Gastrocnemius medialis (tissue), 4 donors: Measurements from ENCODE around the gene TCF12. TPM values are rescaled to one million over a fixed set of nuclear protein-coding genes. Genes with fewer than 3 reads are reported as not detected.

ENCODE experiments used
- ATAC-seq, 2 donors: fragments of 150-250 bp; one replicate each; pipeline ENCODE4 v1.9.1; 2016
- DNase-seq, 2 donors: peaks; one replicate each; pipeline ENCODE4 v3.0.0-alpha.2; 2019
- H3K27ac ChIP-seq, 4 donors: fragments of 200-600 bp; sonication (generic); 1 replicate in 1 of 4; 2 replicates in 3 of 4; pipeline ENCODE4 v1.5.1; 2016 to 2018; ENCODE audit warnings: mild to moderate bottlenecking in 2 of 4, moderate library complexity in 1 of 4
- H3K27me3 ChIP-seq, 3 donors: fragments of 200-600 bp; sonication (generic) in 2 of 3; 1 replicate in 1 of 3; 2 replicates in 2 of 3; pipeline versions ENCODE4 v1.5.1 to v1.6.0; 2016 to 2019; ENCODE audit warnings: mild to moderate bottlenecking in 1 of 3, moderate library complexity in 1 of 3
- H3K36me3 ChIP-seq, 2 donors: fragments of 200-600 bp; sonication (generic) in 1 of 2; one replicate each; pipeline ENCODE4 v1.5.1; 2017 to 2018
- H3K4me1 ChIP-seq, 2 donors: fragments of 200-600 bp; sonication (generic) in 1 of 2; one replicate each; pipeline ENCODE4 v1.5.1; 2016 to 2017; ENCODE audit warnings: mild to moderate bottlenecking in 2 of 2
- H3K4me3 ChIP-seq, 4 donors: fragments of 200-600 bp; sonication (generic) in 3 of 4; 1 replicate in 1 of 4; 2 replicates in 3 of 4; pipeline ENCODE4 v1.5.1; 2016 to 2019; ENCODE audit warnings: mild to moderate bottlenecking in 2 of 4
- H3K9me3 ChIP-seq, 3 donors: fragments of 200-600 bp; sonication (generic) in 2 of 3; 1 replicate in 1 of 3; 2 replicates in 2 of 3; pipeline ENCODE4 v1.5.1; 2016 to 2019
- POLR2A ChIP-seq, 2 donors: fragments of 450-650 bp; IDR thresholded peaks; one replicate each; pipeline ENCODE4 v1.6.1; 2017; ENCODE audit warnings: antibody characterized with exemption in 2 of 2, mild to moderate bottlenecking in 2 of 2, moderate library complexity in 2 of 2
- in situ Hi-C, 4 donors: fragments of 200-750 bp; cut with MboI; loops; one replicate each; pipeline versions ENCODE4 v1.15.0 to v1.8.0; 2017; ENCODE audit warnings: low sequenced_read_pairs in 4 of 4
- intact Hi-C: fragments of 100-400 bp; cut with DNase I; formaldehyde crosslinking; loops from one replicate; pipeline ENCODE4 v1.15.1; 2023; ENCODE audit warnings: low total_unique reads
- total RNA-seq, 4 donors: library from RNA; depleted of rRNA; stranded (reverse); fragments of >200 nt; gene quantifications; one replicate each; pipeline versions ENCODE4 v1.1.0 to v1.2.3, GENCODE V29; 2016
- TF ChIP-seq, protein P1 (sequence below), 5 experiments: fragments of 450-650 bp in 3 of 5; fragments of 200-600 bp in 2 of 5; sonication (generic) in 2 of 5; IDR thresholded peaks in 4 of 5; conservative IDR thresholded peaks in 1 of 5; 1 replicate in 4 of 5; 2 replicates in 1 of 5; pipeline ENCODE4 v1.5.1; 2016 to 2019; ENCODE audit warnings: antibody characterized with exemption in 5 of 5, mild to moderate bottlenecking in 3 of 5, moderate library complexity in 3 of 5

TCF12 gene
- total RNA-seq, 4 donors from 2014 or later: 34.9 to 63.0 (median 51.4) TPM

DNA sequence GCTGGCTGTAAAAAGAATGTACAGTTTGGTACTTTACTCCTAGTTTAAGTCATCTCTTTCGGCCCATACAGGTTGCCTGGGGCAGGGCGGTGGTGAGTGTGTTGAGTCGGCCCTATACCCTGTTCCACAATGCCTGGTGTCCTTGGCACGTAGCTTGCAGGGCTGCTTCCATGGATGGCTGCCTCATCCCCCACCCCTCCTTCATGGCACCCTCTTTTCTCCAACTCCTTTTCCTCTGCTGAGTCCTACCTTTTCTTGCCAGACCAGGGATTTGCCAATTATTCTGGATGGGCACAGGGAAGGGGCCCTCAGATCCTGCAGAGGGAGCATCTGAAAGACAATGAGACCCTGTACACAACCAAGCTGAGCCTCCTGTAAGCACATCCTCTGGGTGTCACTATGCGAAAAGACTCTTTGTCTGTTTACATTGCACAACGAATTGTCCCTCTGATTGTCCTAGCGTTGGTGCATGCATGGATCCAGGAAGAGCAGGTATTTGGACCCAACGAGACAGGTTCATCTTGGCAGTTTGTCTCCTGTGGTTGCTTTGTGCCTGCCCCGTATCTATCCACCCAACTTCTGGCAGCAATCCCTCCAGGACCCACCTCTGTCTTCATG, 384.3 kb downstream of the TCF12 start:
- TF ChIP-seq, protein P1, sequence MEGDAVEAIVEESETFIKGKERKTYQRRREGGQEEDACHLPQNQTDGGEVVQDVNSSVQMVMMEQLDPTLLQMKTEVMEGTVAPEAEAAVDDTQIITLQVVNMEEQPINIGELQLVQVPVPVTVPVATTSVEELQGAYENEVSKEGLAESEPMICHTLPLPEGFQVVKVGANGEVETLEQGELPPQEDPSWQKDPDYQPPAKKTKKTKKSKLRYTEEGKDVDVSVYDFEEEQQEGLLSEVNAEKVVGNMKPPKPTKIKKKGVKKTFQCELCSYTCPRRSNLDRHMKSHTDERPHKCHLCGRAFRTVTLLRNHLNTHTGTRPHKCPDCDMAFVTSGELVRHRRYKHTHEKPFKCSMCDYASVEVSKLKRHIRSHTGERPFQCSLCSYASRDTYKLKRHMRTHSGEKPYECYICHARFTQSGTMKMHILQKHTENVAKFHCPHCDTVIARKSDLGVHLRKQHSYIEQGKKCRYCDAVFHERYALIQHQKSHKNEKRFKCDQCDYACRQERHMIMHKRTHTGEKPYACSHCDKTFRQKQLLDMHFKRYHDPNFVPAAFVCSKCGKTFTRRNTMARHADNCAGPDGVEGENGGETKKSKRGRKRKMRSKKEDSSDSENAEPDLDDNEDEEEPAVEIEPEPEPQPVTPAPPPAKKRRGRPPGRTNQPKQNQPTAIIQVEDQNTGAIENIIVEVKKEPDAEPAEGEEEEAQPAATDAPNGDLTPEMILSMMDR (IDR thresholded peaks at IDR 0.05 in 4 of 5, conservative IDR thresholded peaks at IDR 0.05 in 1 of 5): no peak
- TF ChIP-seq POLR2A (IDR thresholded peaks at IDR 0.05): no peak
- no peaks in the 10 kb centered on the region for H3K36me3 ChIP-seq
- H3K9me3 ChIP-seq: no peaks in the 10 kb centered on the region
- no peak overlapping the region for H3K4me3 ChIP-seq
- peaks cover 5 to 14% of the 10 kb centered on the region in 2 donors for H3K4me1 ChIP-seq
- ATAC-seq (no peak), DNase-seq (no peak)
- no peak overlapping the region for H3K27ac ChIP-seq
- in situ Hi-C loops (loop anchor here (10.0 to 25.0 kb wide), 5 partner anchors 158 to 815 kb away; partner anchors contain the start of gene TCF12 (in 1 of the 4)), intact Hi-C loops (loop anchor here (10.0 kb wide), 1 partner anchor 88 kb away; no protein-coding TSS in a partner anchor)
- H3K27me3 ChIP-seq: no peaks in the 10 kb centered on the region

DNA sequence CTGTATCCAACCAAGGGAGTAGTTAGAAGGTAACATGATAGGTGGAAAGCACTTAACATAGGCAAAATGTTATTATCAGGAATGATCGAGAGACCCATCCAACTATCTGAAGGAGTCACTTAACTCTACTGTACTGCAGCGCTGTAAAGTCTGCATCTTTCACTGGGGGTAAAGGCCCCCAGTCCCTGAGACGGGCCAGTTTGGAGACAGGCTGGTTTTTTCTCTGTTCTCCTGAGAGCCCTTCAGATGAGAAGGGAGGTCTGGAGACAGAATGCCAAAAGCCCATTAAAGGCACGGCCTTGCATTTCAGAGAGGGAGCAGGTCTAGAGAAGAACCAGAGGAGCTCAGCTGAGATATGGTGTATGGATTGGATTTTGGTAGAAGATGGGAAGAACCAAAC, 386.6 kb downstream of the TCF12 start:
- intact Hi-C loops: loop anchor here (5.0 to 10.0 kb wide), 2 partner anchors 90 to 483 kb away; no protein-coding TSS in a partner anchor
- TF ChIP-seq POLR2A (IDR thresholded peaks at IDR 0.05): no peak
- Histone ChIP-seq H3K9me3 (no peaks in the 10 kb centered on the region), H3K27ac (no peak overlapping the region), H3K27me3 (no peaks in the 10 kb centered on the region), H3K4me3 (no peak overlapping the region), H3K36me3 (no peaks in the 10 kb centered on the region), H3K4me1 (peaks cover 5 to 14% of the 10 kb centered on the region in 2 donors)
- no peak for ATAC-seq
- in situ Hi-C loops: loop anchor here (5.0 to 25.0 kb wide), 6 partner anchors 158 to 818 kb away; partner anchors contain the start of gene TCF12 (in 1 of the 4)
- DNase-seq: no peak

DNA sequence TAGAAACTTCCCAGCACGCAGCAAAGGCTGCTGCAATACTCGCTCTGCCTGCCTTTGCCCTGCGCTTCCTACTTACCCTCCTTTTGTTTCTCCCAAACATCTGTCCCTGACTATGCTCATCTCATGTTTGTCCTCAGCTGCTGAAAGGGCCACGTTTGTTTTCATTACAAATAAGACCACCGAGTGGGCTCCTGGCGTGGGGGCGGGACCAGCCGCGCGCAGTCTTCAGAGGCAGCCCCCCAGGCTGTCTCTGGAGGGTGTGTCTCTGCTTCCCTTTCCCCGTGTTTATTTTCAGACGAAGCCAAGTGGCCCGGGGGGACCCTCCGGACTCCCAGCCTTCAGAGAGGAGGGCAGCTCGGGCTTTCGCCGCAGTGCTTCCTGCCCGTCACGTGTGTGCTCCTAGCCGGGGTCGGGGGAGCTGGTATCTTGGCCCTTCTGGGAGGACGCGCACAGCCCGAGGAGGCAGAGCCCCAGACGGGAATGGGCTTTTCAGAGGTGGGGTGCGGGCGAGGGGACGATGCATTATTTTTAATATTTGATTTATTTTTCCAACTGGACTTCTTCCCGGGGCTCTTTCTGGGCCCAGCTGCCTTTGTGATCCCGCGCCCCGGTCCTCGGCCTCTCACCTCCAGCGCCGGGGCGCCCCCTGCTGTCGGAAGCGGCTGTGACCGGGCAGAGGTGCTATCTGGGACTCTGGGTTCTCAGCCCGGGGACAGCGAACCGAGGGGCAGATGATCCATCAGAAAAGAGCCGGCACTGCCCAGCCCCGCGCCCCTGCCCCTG, 387.9 kb downstream of the TCF12 start:
- peak; percentile 73 to 92 for ATAC-seq
- peaks cover 5 to 14% of the 10 kb centered on the region in 2 donors for H3K4me1 ChIP-seq
- H3K27me3 ChIP-seq: no peaks in the 10 kb centered on the region
- in situ Hi-C loops: loop anchor here (5.0 to 25.0 kb wide), 6 partner anchors 159 to 819 kb away; partner anchors contain the start of gene TCF12 (in 1 of the 4)
- peak; percentile 58 to 73 for DNase-seq
- no peak for TF ChIP-seq POLR2A (IDR thresholded peaks at IDR 0.05)
- TF ChIP-seq, protein P1 (IDR thresholded peaks at IDR 0.05 in 4 of 5, conservative IDR thresholded peaks at IDR 0.05 in 1 of 5): peak; percentile 83 to 93 (median 90)
- intact Hi-C loops: loop anchor here (1.0 to 10.0 kb wide), 5 partner anchors 92 to 810 kb away; partner anchors contain the start of gene TCF12
- peak overlapping the region; percentile 65 to 75 (median 72) for H3K4me3 ChIP-seq
- H3K27ac ChIP-seq: peak overlapping the region in 1 of 4 donors; percentile 37
- H3K36me3 ChIP-seq: no peaks in the 10 kb centered on the region
- H3K9me3 ChIP-seq: no peaks in the 10 kb centered on the region

DNA sequence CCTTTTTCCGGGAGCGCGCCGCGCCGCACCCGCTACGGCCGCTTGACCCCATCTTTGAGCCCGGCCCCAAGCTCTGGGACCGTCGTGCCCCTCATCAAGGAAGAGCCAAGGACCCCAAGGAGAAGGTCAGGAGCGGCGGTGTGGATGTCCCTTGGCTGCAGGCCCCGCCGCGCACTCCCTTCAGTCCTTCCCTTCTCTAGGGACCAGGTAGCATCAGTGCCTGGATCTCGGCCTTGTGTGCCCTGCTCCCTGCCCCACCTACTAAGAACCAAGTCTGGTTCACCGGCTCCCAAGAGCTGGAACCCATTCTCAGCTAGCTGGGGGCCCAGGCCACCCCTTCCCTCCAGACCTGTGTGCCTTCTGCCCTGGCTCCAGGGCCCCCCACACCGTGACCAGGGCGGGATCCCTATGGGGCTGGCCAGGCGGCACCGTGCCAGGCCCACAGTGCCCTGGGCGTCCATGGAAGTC, 388.5 kb downstream of the TCF12 start:
- Histone ChIP-seq H3K27ac (no peak overlapping the region), H3K36me3 (no peaks in the 10 kb centered on the region), H3K4me3 (peak overlapping the region; percentile 65 to 75 (median 72)), H3K27me3 (no peaks in the 10 kb centered on the region), H3K4me1 (peaks cover 5 to 14% of the 10 kb centered on the region in 2 donors), H3K9me3 (no peaks in the 10 kb centered on the region)
- no peak for DNase-seq
- TF ChIP-seq, protein P1 (IDR thresholded peaks at IDR 0.05 in 4 of 5, conservative IDR thresholded peaks at IDR 0.05 in 1 of 5): peak in 1 of 5 experiments; percentile 16
- no peak for TF ChIP-seq POLR2A (IDR thresholded peaks at IDR 0.05)
- peak in 1 of 2 donors; percentile 7 for ATAC-seq
- intact Hi-C loops (loop anchor here (1.0 to 10.0 kb wide), 5 partner anchors 92 to 810 kb away; partner anchors contain the start of gene TCF12), in situ Hi-C loops (loop anchor here (5.0 to 25.0 kb wide), 6 partner anchors 160 to 820 kb away; partner anchors contain the start of gene TCF12 (in 1 of the 4))
